HG03060 (cell line): Measurements from ENCODE around the gene L3MBTL3.
"Not testable (repeated sequence)": the region's sequence is repeated elsewhere in the genome, so short reads cannot be mapped to it uniquely, and the experiment has no call there.

ENCODE experiments used
- ATAC-seq: cut with Tn5 transposase; IDR thresholded peaks from one replicate; pipeline ENCODE4 v1.9.1; 2021; ENCODE audit warnings: low read depth, moderate number of reproducible peaks; ENCODE audit not compliant: unreplicated experiment

The L3MBTL3 gene

DNA sequence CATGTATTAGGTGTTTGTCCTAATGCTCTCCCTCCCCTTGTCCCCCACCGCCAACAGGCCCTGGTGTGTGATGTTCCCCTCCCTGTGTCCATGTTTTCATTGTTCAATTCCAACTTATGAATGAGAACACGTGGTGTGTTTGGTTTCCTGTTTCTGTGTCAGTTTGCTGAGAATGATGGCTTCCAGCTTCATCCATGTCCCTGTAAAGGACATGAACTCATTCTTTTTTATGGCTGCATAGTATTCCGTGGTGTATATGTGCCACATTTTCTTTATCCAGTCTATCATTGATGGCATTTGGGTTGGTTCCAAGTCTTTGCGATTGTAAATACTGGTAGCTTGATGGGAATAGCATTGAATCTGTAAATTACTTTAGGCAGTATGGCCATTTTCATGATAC lies 151.8 kb downstream of the L3MBTL3 start:
- not testable (repeated sequence) for ATAC-seq

DNA sequence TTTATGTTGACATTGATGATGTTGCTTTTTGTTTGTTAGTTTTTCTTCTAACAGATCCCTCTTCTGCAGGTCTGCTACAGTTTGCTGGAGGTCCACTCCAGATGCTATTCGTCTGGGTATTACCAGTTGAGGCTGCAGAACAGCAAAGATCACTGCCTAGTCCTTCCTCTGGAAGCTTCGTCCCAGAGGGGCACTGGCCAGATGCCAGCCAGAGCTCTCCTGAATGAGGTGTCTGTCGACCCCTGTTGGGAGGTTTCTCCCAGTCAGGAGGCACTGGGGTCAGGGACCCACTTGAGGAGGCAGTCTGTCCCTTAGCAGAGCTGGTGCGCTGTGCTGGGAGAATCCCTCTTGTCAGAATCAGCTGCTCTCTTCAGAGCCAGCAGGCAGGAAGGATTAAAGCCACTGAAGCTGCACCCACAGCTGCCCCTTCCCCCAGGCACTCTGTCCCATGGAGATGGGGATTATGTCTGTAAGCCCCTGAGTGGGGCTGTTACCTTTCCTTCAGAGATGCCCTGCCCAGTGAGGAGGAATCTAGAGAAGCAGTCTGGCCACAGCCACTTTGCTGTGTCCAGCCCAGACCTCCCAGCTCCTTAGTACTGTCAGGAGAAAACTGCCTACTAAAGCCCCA lies 155.1 kb downstream of the L3MBTL3 start:
- ATAC-seq, result not testable (repeated sequence)

DNA sequence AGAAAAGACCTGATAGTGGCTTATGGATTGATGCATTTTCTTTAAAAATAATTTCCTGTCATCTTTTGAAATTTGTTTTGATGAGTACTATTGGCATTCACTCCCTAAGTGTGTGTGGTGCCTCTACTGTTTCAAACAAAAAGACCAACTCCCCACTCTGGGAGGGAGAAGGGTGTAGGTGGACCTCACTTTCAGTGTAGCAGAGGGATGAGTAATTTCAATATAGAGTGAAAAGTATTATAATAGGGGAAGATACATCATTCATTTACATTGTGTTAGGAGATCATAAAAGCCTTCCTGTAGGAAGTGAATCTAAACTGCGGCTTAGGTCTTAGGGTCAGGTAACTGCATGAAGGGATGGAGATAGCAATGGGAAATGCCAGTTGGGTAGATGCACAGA lies 158.0 kb downstream of the L3MBTL3 start:
- no peak for ATAC-seq

DNA sequence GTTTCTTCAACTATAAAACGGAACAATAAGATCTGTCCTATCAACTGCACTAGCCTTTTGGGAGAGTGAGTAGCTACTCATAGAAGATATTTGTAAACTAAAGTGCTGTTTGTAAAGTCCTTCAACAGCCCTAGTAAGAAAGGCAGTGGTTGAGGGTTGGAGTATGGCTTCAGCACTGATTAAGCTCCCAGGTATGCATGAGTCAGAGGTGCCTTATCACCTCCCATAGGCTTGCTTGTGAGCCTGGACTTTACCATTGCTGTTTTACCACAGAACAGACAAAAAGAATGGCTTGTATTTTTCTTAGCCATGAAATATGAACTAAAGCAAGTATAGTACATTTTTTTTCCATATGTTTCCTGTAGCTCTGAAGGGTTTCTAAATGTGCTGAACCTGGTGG lies 160.3 kb downstream of the L3MBTL3 start:
- ATAC-seq, result no peak

DNA sequence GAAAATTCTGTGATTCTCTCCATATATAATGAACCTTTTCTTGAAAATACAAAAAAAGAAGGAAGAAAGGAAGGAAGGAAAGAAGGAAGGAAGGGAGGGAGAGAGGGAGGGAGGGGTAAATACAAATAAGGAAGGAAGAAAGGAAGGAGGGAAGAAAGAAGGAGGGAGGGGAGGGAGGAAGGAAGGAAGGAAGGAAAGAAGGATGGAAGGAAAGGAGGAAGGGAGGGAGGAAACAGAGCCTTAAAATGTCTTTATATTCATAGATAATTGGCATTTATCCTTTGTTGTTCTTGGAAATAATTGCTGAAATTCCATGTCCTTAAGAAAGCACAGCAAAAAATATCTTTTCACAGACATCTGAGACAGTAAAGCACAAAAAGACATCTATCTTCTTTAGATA lies 164.1 kb downstream of the L3MBTL3 start:
- ATAC-seq, result no peak

DNA sequence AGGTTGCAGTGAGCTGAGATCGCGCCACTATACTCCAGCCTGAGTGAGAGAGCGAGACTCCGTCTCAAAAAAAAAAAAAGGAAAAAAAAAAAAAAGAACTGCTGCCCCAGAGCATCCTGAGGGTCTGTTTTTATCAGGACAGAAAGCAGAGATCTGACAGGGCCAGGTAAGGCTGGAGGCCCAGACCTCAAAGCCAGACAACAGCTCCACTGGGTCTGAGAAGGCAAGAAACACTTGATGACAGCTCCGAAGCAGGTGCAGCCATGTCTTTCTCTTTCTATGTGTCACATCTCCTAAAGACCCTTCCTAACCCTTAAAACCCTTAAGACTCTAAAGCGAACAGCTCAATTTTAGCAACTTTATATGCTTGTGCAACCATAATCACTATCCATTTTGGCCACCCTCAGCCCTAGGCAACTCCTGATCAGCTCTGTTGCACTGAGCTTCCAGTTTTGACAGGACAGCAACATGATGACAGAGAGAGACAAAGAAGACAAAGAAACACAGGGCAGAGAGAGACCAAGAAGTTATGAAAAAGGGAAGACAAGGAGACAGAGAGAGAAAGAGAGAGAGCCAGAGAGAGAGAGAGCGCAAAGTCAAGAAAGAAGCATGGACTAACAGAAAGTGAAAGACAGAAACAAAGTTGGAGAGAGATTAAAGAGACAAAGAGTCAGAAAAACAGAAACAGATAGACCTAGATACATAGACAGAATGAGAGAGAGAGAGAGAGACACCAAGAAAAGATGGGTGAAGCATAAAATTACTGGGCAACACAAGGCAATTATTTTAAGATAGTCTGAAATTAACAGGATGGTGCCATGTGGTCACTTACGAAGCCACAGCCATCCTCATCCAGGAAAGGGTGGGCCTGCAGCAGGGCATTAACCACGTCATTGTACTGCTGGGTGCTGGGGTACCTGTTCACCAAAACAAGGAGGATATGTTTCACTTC lies 165.2 kb downstream of the L3MBTL3 start:
- no peak for ATAC-seq

DNA sequence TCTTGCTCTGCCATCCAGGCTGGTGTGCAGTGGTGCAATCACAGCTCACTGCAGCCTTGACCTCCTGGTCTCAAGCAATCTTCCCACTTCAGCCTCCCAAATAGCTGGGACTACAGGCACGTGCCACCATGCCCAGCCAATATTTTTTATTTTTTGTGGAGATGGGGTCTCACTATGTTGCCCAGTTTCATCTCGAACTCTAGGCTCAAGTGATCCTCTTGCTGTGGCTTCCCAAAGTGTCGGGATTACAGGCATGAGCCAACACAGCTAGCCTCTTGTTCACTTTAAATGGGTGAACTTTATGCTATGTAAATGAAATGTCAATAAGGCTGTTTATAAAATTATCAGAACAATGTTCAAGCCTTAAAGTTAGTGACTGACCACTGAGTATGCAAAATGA lies 167.3 kb downstream of the L3MBTL3 start:
- no peak for ATAC-seq

DNA sequence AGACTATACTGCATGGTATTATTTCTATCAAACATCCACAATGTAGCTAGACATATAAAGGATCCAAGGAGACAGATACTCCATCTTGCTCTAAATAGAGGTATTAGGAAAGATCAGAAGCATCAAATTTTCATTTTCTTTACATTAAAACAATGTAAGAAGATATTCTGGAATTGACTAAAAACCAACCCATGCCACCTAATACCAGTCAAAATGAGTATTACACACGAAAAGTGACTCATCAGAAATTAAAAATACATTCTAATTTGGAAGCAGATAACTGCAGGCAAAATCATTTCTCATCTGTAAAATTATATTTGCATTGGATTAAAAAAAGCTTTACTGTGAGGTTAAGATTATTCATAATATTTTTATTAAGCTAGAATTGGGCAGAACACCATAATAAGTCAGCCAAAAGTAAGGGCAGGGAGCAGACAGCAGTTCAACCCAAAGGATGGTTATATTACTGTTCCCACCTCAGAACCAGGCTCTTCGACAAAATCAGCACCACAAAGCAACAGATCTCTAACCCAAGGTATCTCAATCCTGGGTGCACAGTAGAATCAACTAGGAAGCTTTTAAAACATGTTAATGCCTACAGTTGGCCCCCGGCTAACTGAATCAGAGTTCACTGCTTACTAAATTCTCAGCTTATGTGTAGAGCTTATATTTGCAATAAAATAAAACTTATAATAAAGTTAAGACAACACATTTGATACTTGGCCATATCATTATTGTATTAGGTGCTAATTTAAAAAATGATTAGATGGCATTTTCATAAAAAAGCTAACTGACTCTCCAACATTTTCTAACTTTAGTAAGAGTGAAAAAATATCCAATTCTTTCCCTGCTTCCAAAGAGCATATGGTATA lies 169.2 kb downstream of the L3MBTL3 start:
- ATAC-seq, result no peak

DNA sequence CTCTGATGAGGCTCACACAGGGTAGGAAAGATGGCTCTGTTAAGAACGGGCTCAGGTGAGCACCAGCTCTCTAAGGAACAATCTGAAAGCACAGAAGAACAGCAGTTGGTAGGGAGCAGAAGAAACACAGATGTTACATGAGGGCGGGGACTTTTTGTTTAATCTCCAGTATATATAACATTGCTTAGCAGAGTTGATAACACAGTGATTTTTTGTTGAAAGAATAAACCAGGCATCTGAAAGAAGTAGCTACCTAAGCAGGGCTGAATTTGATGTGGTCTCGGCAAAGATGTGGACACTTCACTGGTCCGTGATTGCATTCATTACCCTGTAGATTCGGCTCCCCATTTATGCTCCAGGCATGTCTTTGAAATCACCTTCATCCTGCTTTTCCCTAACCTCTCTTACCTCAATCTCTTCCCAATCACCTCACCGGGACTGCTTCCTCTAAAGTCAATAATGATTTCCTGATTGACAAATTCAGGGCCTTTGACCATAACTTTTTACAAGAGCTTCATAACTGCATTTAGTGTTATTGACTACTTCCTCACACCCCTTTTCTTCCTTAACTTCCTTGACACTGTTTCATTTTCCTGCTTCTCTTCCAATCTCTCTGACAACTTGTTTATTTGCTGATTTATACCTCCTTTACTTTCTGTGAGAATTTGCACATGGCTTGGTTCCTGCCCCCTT lies 170.0 kb downstream of the L3MBTL3 start:
- ATAC-seq, result no peak

DNA sequence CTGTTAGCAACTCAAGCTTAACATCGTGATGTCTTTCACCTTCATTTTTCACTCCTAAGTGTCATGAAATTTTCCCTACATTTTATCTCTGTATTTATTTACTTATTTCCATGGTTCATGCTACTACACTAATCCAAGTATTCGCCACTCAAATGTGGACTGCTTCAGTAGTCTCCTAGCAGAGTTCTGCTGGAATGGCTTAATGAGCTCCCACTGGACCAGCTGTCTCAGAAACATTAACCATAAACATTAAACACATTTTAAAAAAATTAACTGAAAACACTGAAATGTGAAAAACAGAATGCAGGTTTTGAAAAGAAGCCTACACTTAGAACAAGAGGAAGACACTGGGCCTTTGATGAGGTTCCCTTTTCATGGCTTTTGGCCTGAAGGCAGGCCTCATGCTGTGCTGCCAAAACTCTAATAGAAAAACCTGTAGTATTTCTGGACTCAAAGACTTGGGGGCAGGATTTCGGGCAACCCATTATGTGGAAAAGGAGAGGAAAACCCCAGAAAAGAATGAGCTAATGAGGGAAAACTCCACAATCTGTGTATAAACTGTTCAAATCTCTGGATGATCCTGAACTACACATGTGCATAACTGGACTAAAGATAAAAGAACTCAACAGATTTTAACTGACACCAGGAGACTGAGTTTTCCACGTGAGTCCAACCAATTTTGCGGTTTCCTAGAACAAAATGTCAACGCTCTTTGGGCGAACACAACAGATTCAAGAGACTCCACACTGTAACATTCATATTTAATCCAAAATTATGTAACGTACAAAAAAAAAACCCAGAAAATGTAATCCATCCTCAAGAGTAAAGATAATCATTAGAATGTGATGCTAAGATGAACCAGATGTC lies 171.4 kb downstream of the L3MBTL3 start:
- no peak for ATAC-seq
